GM12801 (cell line): ENCODE data around the gene CRTAC1.

Experiments
- TF ChIP-seq, protein P1 (sequence below): IDR thresholded peaks from one replicate; pipeline ENCODE4 v1.5.1; 2011; ENCODE audit warnings: control low read depth; ENCODE audit not compliant: insufficient read length; ENCODE audit errors: extremely low read depth

Gene CRTAC1

DNA sequence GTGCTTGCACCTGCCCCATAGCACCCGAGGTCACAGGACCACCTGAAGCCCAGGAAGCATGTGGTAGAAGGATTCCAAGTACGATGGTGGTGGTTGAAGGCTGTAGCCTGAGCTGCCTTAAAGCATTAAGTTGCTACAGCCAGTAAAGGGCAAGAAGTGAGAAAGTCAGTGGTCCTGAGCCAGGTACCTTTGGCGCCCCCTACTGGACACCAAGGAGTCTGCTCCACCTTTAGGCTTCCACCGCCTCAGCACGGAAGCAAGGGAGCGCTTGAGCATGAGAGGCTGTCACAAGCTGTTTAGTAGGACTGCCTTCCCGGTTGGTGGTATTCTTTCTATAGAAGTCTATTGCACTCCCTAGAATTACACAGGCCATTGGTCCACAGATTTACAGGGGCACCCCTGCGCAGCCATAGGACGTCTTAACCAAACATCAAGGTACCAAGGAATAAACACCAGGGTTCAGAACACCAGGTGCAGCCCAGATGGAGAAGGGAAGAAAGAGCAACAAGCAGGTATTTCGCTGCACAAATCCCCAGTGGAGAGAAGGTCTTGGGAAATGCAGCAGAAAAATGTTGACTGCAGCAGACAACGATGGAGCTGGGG, 2.2 kb downstream of the CRTAC1 start:
- TF ChIP-seq, protein P1, sequence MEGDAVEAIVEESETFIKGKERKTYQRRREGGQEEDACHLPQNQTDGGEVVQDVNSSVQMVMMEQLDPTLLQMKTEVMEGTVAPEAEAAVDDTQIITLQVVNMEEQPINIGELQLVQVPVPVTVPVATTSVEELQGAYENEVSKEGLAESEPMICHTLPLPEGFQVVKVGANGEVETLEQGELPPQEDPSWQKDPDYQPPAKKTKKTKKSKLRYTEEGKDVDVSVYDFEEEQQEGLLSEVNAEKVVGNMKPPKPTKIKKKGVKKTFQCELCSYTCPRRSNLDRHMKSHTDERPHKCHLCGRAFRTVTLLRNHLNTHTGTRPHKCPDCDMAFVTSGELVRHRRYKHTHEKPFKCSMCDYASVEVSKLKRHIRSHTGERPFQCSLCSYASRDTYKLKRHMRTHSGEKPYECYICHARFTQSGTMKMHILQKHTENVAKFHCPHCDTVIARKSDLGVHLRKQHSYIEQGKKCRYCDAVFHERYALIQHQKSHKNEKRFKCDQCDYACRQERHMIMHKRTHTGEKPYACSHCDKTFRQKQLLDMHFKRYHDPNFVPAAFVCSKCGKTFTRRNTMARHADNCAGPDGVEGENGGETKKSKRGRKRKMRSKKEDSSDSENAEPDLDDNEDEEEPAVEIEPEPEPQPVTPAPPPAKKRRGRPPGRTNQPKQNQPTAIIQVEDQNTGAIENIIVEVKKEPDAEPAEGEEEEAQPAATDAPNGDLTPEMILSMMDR = no peak

DNA sequence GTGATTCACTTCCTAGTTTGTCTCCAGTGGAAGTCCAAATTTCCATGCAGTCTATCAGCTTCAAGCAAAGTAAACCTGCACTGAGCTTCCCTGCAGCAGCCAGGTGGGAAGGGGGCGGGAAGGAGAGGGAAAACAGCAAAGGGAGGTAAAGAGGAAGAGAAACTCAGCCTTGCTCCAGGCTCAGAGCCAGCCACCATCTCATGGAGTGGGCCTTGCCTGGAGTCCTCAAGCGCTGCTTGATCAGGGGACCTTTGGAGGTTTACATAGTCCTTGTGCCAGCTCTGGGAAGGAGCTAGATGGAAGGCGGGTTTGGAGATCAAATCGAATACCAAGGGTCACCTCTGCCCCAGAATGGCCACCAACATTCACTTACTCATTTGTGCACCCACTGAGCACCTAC, 7.4 kb downstream of the CRTAC1 start:
- TF ChIP-seq, protein P1 = no peak

DNA sequence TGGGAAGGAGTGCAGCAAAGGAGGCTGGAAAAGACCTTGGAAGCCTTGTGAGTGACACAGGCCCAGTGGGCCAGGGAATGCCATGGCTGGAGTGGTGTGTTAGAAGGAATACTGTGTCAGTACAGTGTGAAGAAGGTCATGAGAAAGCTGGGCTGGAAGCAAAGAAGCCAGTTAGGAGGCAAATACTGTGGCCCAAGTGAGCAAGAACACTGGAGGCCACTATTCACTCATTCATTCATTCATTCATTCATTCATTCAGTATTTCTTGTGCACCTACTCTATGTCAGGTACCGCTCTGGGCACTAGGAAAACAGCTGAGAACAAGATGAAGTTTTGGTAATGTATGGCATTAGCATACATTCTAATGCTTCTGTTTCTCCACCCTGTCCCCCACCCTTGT, 9.6 kb downstream of the CRTAC1 start:
- TF ChIP-seq, protein P1 = no peak

DNA sequence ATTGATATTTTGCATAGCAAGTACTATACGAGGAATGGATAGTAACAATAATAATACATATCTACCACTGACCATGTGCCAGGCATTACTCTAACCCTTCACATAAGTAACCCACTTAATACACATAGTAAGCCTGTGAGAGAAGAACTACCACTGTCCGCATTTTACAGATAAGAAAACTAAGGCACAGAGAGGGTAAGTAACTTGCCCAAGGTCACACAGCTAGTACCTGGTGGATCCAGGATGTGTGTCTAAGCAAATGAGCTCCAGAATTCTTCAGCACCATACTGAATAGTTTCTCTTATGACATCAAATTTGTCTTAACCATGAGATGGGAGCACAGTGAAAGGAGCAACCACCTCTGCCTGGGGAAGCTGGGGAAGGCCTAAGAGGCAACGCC, 10.2 kb downstream of the CRTAC1 start:
- TF ChIP-seq, protein P1 = no peak

DNA sequence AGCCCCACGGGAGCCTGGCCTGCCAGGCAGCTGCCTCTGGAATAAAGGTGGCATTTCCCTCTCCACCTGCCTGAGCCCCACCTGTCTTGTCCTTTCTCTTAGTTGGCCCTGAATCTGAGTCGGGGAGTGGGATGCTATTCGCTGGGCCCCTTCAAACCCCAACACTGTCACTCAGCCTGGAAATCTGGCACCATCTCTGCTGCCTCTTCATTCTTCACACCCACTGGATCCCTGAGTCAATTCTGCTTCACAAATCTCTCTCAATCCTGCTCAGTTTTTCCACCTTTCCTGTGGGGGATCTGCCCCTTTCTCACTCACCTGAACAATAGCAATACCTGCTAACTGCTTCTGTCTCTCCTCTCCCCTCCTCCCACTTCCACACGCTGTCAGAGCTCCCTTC, 10.6 kb downstream of the CRTAC1 start:
- TF ChIP-seq, protein P1 = no peak

DNA sequence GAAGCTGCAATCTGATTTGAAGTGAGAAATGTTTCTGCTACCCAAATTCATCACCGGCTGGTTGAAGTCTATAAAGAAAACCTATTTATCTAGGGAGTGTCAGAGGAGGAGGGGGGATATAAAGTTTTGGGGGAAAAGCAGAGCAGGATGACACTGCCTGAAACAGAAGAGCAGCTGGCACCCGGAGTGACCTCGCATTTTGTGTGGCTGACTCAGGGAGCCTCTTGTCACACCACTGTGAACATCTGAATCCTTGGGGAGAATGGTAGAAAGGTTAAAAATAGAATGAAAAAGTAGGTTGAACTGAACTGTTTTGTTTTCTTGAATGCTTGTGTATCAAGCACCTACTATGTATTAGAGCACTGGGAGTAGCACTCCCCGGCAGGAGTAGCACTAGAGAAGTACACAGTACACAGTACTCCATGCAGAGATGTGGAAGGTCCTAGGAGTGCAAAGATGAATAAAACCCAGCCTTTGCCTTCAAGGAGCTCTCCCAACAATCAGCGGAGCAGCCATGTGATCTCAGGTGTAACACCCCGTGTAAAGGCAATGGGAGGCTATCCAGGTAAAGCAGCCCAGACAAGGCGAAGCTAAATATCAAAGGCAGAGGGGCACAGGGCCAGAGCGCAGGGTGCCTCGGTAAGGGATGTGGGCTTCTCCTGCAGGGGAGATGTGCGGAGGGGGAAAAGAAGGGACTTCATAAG, 13.5 kb downstream of the CRTAC1 start:
- TF ChIP-seq, protein P1 = no peak

DNA sequence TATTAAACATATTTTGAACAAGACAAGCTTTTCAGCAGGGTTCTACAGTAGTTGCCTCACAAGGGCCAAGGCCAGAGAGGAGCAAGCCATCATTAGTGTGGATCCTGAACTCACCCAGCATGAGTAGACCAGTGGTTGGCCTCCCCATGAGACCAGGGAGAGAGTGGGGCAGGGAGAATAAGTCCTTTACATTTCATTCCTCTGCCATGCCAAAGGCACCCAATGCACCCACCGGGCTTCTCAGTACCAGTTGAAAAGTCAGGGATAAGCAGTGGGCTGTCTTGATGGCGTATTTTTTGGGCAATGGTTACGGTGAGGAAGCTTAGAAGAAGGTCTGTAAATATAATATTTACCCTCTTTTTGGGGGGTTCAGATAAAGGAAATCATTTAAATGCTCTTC, 16.6 kb downstream of the CRTAC1 start:
- TF ChIP-seq, protein P1 = no peak

DNA sequence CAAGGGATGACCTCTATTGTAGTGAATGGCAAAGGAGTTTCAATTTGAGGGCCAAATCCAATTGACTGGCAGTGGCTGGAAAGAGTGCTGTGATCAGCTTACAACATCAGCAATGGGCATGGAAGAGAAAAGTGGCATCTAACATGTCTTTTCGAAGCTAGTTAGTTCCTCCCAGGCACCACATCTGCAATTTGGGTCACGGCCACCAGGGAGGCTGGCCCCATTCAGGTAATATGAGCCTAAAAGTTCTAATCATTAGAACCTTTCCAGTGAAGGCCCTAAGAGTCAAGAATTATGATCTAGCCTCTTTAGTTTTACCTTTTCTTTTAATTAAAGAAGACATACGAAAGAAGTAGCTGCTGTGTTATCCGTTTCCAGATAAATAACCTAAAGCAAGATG, 17.3 kb downstream of the CRTAC1 start:
- TF ChIP-seq, protein P1 = no peak
